ENCODE results near the gene DHRS2. TPM values are rescaled to one million over a fixed set of nuclear protein-coding genes. Genes with fewer than 3 reads are reported as not detected.

Gene DHRS2
- total and polyA plus RNA-seq, 4 donors: 0.08 to 0.67 (median 0.36) TPM

GRCh38 chr14:23629204-23629603 is 7.0 kb upstream of the DHRS2 start:
- Histone ChIP-seq H3K4me1 (ENCODE audit: control insufficient read depth in 5 of 5, insufficient read depth in 5 of 5, low read length in 5 of 5) (peaks cover 0 to 12% (median 6%) of the 10 kb centered on the region in 5 donors), H3K27me3 (ENCODE audit: control insufficient read depth in 3 of 3, insufficient read depth in 3 of 3, low read length in 2 of 3) (no peaks in the 10 kb centered on the region), H3K36me3 (ENCODE audit: control insufficient read depth in 4 of 4, insufficient read depth in 4 of 4, low read length in 4 of 4) (no peaks in the 10 kb centered on the region), H3K9ac (ENCODE audit: insufficient read depth in 1 of 2, low read length in 2 of 2) (no peak overlapping the region), H3K27ac (ENCODE audit: low read depth in 1 of 2, low read length in 1 of 2) (no peak overlapping the region), H3K4me3 (no peak overlapping the region), H3K9me3 (ENCODE audit: control insufficient read depth in 4 of 4, insufficient read depth in 3 of 4, low read length in 3 of 4) (peaks cover 0 to 12% (median 3%) of the 10 kb centered on the region in 4 donors)
- TF ChIP-seq CTCF (IDR thresholded peaks at IDR 0.05; ENCODE audit: control extremely low read depth, extremely low read depth): no peak
- 39 to 67% methylated on average over 2 of the region's 2 CpGs for WGBS, 2 donors
- ATAC-seq (ENCODE audit: insufficient read depth, low FRiP score): no peak
- DNase-seq: no peak

- DNase-seq: no peak
- no peak for TF ChIP-seq CTCF (IDR thresholded peaks at IDR 0.05; ENCODE audit: control extremely low read depth, extremely low read depth)
- Histone ChIP-seq H3K9me3 (ENCODE audit: control insufficient read depth in 4 of 4, insufficient read depth in 3 of 4, low read length in 3 of 4) (peaks cover 0 to 5% (median under 1%) of the 10 kb centered on the region in 4 donors), H3K27me3 (ENCODE audit: control insufficient read depth in 3 of 3, insufficient read depth in 3 of 3, low read length in 2 of 3) (no peaks in the 10 kb centered on the region), H3K27ac (ENCODE audit: low read depth in 1 of 2, low read length in 1 of 2) (no peak overlapping the region), H3K36me3 (ENCODE audit: control insufficient read depth in 4 of 4, insufficient read depth in 4 of 4, low read length in 4 of 4) (no peaks in the 10 kb centered on the region), H3K9ac (ENCODE audit: insufficient read depth in 1 of 2, low read length in 2 of 2) (no peak overlapping the region), H3K4me1 (ENCODE audit: control insufficient read depth in 5 of 5, insufficient read depth in 5 of 5, low read length in 5 of 5) (peaks cover 0 to 12% (median 6%) of the 10 kb centered on the region in 5 donors), H3K4me3 (no peak overlapping the region)
- ATAC-seq (ENCODE audit: insufficient read depth, low FRiP score): no peak
Observed at GRCh38 chr14:23629832-23630396, 6.2 kb upstream of the DHRS2 start.

- Histone ChIP-seq H3K4me1 (ENCODE audit: control insufficient read depth in 5 of 5, insufficient read depth in 5 of 5, low read length in 5 of 5) (peaks cover 0 to 12% (median 6%) of the 10 kb centered on the region in 5 donors), H3K27ac (ENCODE audit: low read depth in 1 of 2, low read length in 1 of 2) (no peak overlapping the region), H3K4me3 (no peak overlapping the region), H3K9ac (ENCODE audit: insufficient read depth in 1 of 2, low read length in 2 of 2) (no peak overlapping the region), H3K27me3 (ENCODE audit: control insufficient read depth in 3 of 3, insufficient read depth in 3 of 3, low read length in 2 of 3) (no peaks in the 10 kb centered on the region), H3K9me3 (ENCODE audit: control insufficient read depth in 4 of 4, insufficient read depth in 3 of 4, low read length in 3 of 4) (peaks cover 0 to 2% (median 0%) of the 10 kb centered on the region in 4 donors), H3K36me3 (ENCODE audit: control insufficient read depth in 4 of 4, insufficient read depth in 4 of 4, low read length in 4 of 4) (no peaks in the 10 kb centered on the region)
- ATAC-seq (ENCODE audit: insufficient read depth, low FRiP score): no peak
- DNase-seq: no peak
- WGBS, 2 donors: 56 to 94% methylated on average over 1 of the region's 1 CpG
- no peak for TF ChIP-seq CTCF (IDR thresholded peaks at IDR 0.05; ENCODE audit: control extremely low read depth, extremely low read depth)
Observed at GRCh38 chr14:23630687-23631086, 5.5 kb upstream of the DHRS2 start.

- Histone ChIP-seq H3K27me3 (ENCODE audit: control insufficient read depth in 3 of 3, insufficient read depth in 3 of 3, low read length in 2 of 3) (no peaks in the 10 kb centered on the region), H3K9me3 (ENCODE audit: control insufficient read depth in 4 of 4, insufficient read depth in 3 of 4, low read length in 3 of 4) (no peaks in the 10 kb centered on the region), H3K36me3 (ENCODE audit: control insufficient read depth in 4 of 4, insufficient read depth in 4 of 4, low read length in 4 of 4) (no peaks in the 10 kb centered on the region), H3K27ac (ENCODE audit: low read depth in 1 of 2, low read length in 1 of 2) (no peak overlapping the region), H3K4me1 (ENCODE audit: control insufficient read depth in 5 of 5, insufficient read depth in 5 of 5, low read length in 5 of 5) (peaks cover 0 to 12% (median 6%) of the 10 kb centered on the region in 5 donors), H3K9ac (ENCODE audit: insufficient read depth in 1 of 2, low read length in 2 of 2) (no peak overlapping the region), H3K4me3 (no peak overlapping the region)
- no peak for DNase-seq
- no peak for ATAC-seq (ENCODE audit: insufficient read depth, low FRiP score)
- TF ChIP-seq CTCF (IDR thresholded peaks at IDR 0.05; ENCODE audit: control extremely low read depth, extremely low read depth): no peak
Observed at GRCh38 chr14:23631234-23631633, 4.9 kb upstream of the DHRS2 start.
